Erythroblast (primary cell): ENCODE data around the gene CACNA2D1.

ENCODE experiments used
- GATA1 ChIP-seq: IDR thresholded peaks from 2 replicates; pipeline ENCODE4 v1.6.1; 2011; ENCODE audit warnings: low read depth, mild to moderate bottlenecking, control low read depth, low read length, moderate library complexity
- POLR2A ChIP-seq: IDR thresholded peaks from 2 replicates; pipeline ENCODE4 v1.6.1; 2011; ENCODE audit warnings: mild to moderate bottlenecking, low read length

DNA sequence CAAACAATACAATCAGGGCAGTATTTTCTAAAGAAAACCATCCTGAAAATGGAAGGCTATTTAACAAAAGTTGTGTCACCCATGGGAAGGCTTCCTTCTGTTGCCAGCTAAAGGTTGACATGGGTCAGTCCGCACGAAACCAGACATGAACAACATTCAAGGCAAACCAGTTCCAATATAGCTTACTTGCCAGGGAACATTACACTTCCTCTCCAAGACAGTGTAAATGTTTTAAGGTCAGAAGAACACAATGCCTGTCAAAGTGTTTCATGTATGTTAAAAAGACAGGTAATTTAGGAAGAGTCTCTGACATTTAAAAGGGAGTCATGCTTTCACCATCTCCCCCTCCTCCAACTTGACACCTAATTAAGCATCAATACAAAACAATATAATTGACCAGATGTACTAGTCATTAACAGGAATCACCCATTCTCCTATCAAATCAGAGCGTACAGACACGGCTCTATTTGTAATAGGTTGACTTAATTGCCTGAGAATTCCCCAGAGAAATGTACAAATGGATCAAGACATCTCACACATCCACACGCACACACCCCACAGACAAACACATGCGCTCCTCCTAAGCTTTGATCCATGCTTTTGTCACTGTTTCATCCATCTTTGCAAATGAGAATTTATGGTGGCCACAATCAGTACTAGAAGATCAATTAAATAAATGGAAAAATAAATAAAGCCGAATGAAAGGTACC is 69.5 kb downstream of the CACNA2D1 start:
- TF ChIP-seq POLR2A (no peak), GATA1 (no peak)
